A549 (cell line): ENCODE data around the gene RIMKLA.

ENCODE experiments used
- BHLHE40 ChIP-seq: IDR thresholded peaks from 2 replicates; pipeline ENCODE4 v1.6.1; 2012; ENCODE audit warnings: low read depth, low read length, inconsistent platforms
- CTCF ChIP-seq: fragments of >200 bp; sonication (Bioruptor Twin); formaldehyde crosslinking; IDR thresholded peaks from 3 replicates; pipeline ENCODE4 v1.5.1; 2016
- FOSL2 ChIP-seq, 2 experiments: fragments of 450-650 bp in 1 of 2; fragments of >200 bp in 1 of 2; sonication (Bioruptor Twin) in 1 of 2; formaldehyde crosslinking; IDR thresholded peaks; 2 replicates each; pipeline versions ENCODE4 v1.5.0 to v1.6.1; 2016 to 2020; ENCODE audit warnings: mild to moderate bottlenecking in 1 of 2, moderate library complexity in 1 of 2
- HDAC2 ChIP-seq: fragments of 200-600 bp; sonication (generic); IDR thresholded peaks from 2 replicates; pipeline ENCODE4 v1.6.1; 2016
- POLR2A ChIP-seq: IDR thresholded peaks from 2 replicates; pipeline ENCODE4 v1.6.1; 2012; ENCODE audit warnings: mild to moderate bottlenecking, low read length
- TF ChIP-seq, protein P1 (sequence below): IDR thresholded peaks from 2 replicates; pipeline ENCODE4 v1.6.1; 2012; ENCODE audit warnings: low read depth, borderline replicate concordance

- TF ChIP-seq BHLHE40 (no peak), HDAC2 (no peak), CTCF (no peak), POLR2A (no peak), FOSL2 (IDR thresholded peaks at IDR 0.05) (no peak), FOSL2 (CRISPR knock-in tag; IDR thresholded peaks at IDR 0.05) (no peak)
- TF ChIP-seq, protein P1, sequence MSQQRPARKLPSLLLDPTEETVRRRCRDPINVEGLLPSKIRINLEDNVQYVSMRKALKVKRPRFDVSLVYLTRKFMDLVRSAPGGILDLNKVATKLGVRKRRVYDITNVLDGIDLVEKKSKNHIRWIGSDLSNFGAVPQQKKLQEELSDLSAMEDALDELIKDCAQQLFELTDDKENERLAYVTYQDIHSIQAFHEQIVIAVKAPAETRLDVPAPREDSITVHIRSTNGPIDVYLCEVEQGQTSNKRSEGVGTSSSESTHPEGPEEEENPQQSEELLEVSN: no peak
These were observed 18.9 kb downstream of the RIMKLA start for GRCh38 chr1:42399315-42400100.
